Natural killer cell (primary cell): ENCODE measurements around the gene FAM107B. TPM values are rescaled to one million over a fixed set of nuclear protein-coding genes. Genes with fewer than 3 reads are reported as not detected.
A peak's percentile ranks its signal among the peaks of the same experiment; 100 is the strongest.

ENCODE experiments used
- ATAC-seq, 3 donors: fragments of 150-1000 bp in 2 of 3; fragments of 200-7000 bp in 1 of 3; cut with Tn5 transposase; 1 replicate in 1 of 3; 2 replicates in 2 of 3; pipeline ENCODE4 v1.10.0; 2021; ENCODE audit warnings: mild to moderate bottlenecking in 2 of 3, moderate library complexity in 2 of 3
- DNase-seq, 2 donors: peaks; one replicate each; pipeline versions ENCODE4 v3.0.0 to v3.0.0-alpha.2; 2013 to 2021; ENCODE audit warnings: mixed read lengths in 1 of 2
- H3K27ac ChIP-seq: one replicate; pipeline ENCODE4 v1.5.1; 2013; ENCODE audit warnings: mild to moderate bottlenecking, low read length
- H3K27me3 ChIP-seq: one replicate; pipeline ENCODE4 v1.6.1; 2013; ENCODE audit warnings: low read length; ENCODE audit not compliant: control insufficient read depth, insufficient read depth
- H3K36me3 ChIP-seq: one replicate; pipeline ENCODE4 v1.6.1; 2013; ENCODE audit warnings: low read length; ENCODE audit not compliant: control insufficient read depth, insufficient read depth
- H3K4me1 ChIP-seq: one replicate; pipeline ENCODE4 v1.6.1; 2013; ENCODE audit warnings: low read length; ENCODE audit not compliant: control insufficient read depth, insufficient read depth
- H3K4me3 ChIP-seq: one replicate; pipeline ENCODE4 v1.5.1; 2013; ENCODE audit warnings: low read length
- H3K9me3 ChIP-seq: one replicate; pipeline ENCODE4 v1.6.1; 2013; ENCODE audit warnings: low read length; ENCODE audit not compliant: control insufficient read depth, insufficient read depth
- H3K27ac Mint-ChIP-seq, 2 donors: one replicate each; pipeline ENCODE4 v1.8.0; 2022; ENCODE audit warnings: mild to moderate bottlenecking in 2 of 2, mixed read lengths in 2 of 2, moderate library complexity in 1 of 2
- H3K27me3 Mint-ChIP-seq, 2 donors: one replicate each; pipeline ENCODE4 v1.8.0; 2022; ENCODE audit warnings: low read depth in 2 of 2, mixed read lengths in 2 of 2
- H3K36me3 Mint-ChIP-seq: one replicate; pipeline ENCODE4 v1.8.0; 2022; ENCODE audit warnings: mixed read lengths
- H3K4me1 Mint-ChIP-seq, 2 donors: one replicate each; pipeline ENCODE4 v1.8.0; 2022; ENCODE audit warnings: mixed read lengths in 2 of 2
- H3K4me3 Mint-ChIP-seq: one replicate; pipeline ENCODE4 v1.8.0; 2022; ENCODE audit warnings: mild to moderate bottlenecking, moderate library complexity, mixed read lengths
- H3K9me3 Mint-ChIP-seq, 2 donors: one replicate each; pipeline ENCODE4 v1.8.0; 2022; ENCODE audit warnings: mixed read lengths in 2 of 2
- CTCF ChIP-seq: fragments of 200-600 bp; IDR thresholded peaks from one replicate; pipeline ENCODE4 v1.8.0; 2022; ENCODE audit warnings: antibody characterized with exemption
- WGBS: methylation state at CpG from one replicate; pipeline ENCODE4 v1.1.7; 2013; ENCODE audit warnings: missing lambda C conversion rate; ENCODE audit not compliant: insufficient coverage; 5-methylcytosine and 5-hydroxymethylcytosine counted together
- intact Hi-C: fragments of 100-400 bp; cut with micrococcal nuclease; formaldehyde crosslinking; loops from one replicate; pipeline ENCODE4 v1.14.2; 2022
- total RNA-seq, 4 donors: library from RNA; stranded (reverse); fragments of 120-200 nt in 1 of 4; gene quantifications; one replicate each; pipeline versions ENCODE4 v1.2.3 to v1.2.4, GENCODE V29; 2013 to 2022

Gene FAM107B
- total RNA-seq, 3 donors from 2014 or later (not counting 1 experiment from before 2014, with no cell fraction given): 165 to 226 (median 224) TPM

GRCh38 chr10:14782691-14783363, 8.1 kb upstream of the FAM107B start:
- ATAC-seq: peak in 2 of 3 donors; percentile 26 to 34
- no peak for TF ChIP-seq CTCF
- Mint-ChIP-seq H3K27me3 (no peaks in the 10 kb centered on the region), H3K4me3 (no peak overlapping the region), H3K4me1 (peaks cover 0 to 10% of the 10 kb centered on the region in 2 donors), H3K36me3 (no peaks in the 10 kb centered on the region), H3K9me3 (no peaks in the 10 kb centered on the region), H3K27ac (no peak overlapping the region)
- H3K27ac ChIP-seq: no peak overlapping the region
- H3K9me3 ChIP-seq: peaks cover 4% of the 10 kb centered on the region
- peak in 1 of 2 donors; percentile 5 for DNase-seq
- H3K27me3 ChIP-seq: no peaks in the 10 kb centered on the region
- WGBS: 43% methylated on average over 9 of the region's 9 CpGs
- H3K4me1 ChIP-seq: peaks cover 4% of the 10 kb centered on the region
- intact Hi-C loops: no loop called here
- no peaks in the 10 kb centered on the region for H3K36me3 ChIP-seq
- no peak overlapping the region for H3K4me3 ChIP-seq

- no peak overlapping the region for H3K27ac Mint-ChIP-seq
- WGBS: 51% methylated on average over 7 of the region's 7 CpGs
- Histone ChIP-seq H3K4me1 (peaks cover 4% of the 10 kb centered on the region), H3K4me3 (no peak overlapping the region), H3K27me3 (no peaks in the 10 kb centered on the region), H3K27ac (no peak overlapping the region), H3K36me3 (no peaks in the 10 kb centered on the region), H3K9me3 (peaks cover 4% of the 10 kb centered on the region)
- DNase-seq (no peak), ATAC-seq (no peak)
- no peaks in the 10 kb centered on the region for H3K36me3 Mint-ChIP-seq
- no peak overlapping the region for H3K4me3 Mint-ChIP-seq
- intact Hi-C loops: no loop called here
- no peaks in the 10 kb centered on the region for H3K9me3 Mint-ChIP-seq
- H3K4me1 Mint-ChIP-seq: peaks cover 0 to 10% of the 10 kb centered on the region in 2 donors
- TF ChIP-seq CTCF: no peak
- no peaks in the 10 kb centered on the region for H3K27me3 Mint-ChIP-seq
Measured at GRCh38 chr10:14781763-14782162, 7.1 kb upstream of the FAM107B start.

- peaks cover 0 to 10% of the 10 kb centered on the region in 2 donors for H3K4me1 Mint-ChIP-seq
- peaks cover 4% of the 10 kb centered on the region for H3K4me1 ChIP-seq
- WGBS: 98% methylated on average over 6 of the region's 6 CpGs
- no peak overlapping the region for H3K27ac Mint-ChIP-seq
- no peaks in the 10 kb centered on the region for H3K27me3 Mint-ChIP-seq
- intact Hi-C loops: no loop called here
- no peaks in the 10 kb centered on the region for H3K27me3 ChIP-seq
- H3K36me3 ChIP-seq: no peaks in the 10 kb centered on the region
- H3K4me3 ChIP-seq: no peak overlapping the region
- ATAC-seq (no peak), DNase-seq (no peak)
- H3K4me3 Mint-ChIP-seq: no peak overlapping the region
- H3K27ac ChIP-seq: no peak overlapping the region
- H3K9me3 Mint-ChIP-seq: no peaks in the 10 kb centered on the region
- H3K9me3 ChIP-seq: no peaks in the 10 kb centered on the region
- no peak for TF ChIP-seq CTCF
- no peaks in the 10 kb centered on the region for H3K36me3 Mint-ChIP-seq
Measured at GRCh38 chr10:14779001-14779651, 4.4 kb upstream of the FAM107B start.
